ENCODE data around the gene C11orf52. TPM values are rescaled to one million over a fixed set of nuclear protein-coding genes. Genes with fewer than 3 reads are reported as not detected.

C11orf52 gene
- total and polyA plus RNA-seq, 2 of the 13 experiments (the other 11 are each of a cell fraction or from before 2014, with no cell fraction given) = 7.4 to 11.0 TPM

DNA sequence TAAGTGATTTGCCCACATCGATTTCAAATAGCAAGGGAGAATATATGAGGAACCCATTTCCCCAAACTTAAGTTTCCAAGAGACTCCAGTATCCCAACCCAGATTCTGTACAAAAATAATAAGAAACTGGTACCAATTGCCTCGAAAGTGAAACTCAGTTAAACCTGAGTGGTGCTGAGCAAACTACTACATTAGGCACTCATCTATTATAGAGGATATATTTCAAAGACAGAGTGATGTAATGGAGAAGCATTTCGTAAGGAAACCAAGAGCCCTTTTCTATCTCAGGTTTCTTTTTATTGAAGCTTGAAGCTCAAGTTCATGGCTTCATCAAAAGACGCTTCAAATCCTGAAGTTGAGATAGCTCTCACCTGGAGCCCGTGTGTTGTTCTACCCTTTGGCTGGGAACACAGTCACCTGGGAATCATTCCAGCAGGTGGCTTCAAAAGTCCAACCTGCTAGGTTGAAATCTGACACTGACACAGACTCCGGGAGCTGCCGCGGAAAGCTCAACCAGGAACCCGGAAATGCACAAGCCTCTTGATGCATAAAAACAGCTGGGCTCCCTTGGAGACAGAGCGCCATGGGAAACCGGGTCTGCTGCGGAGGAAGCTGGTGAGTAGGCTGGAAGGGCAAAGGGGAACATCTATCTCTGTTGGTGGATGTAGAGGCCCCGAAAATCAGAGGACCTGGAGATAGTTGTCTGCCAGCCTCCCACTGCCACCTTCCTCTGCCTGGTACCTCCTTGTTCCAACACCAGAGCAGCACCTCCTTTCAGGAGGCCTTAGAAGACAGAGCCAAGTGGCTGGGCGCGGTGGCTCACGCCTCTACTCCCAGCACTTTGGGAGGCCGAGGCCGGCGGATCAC, at the start of gene C11orf52 (continued):
- no peak for TF ChIP-seq REL (CRISPR knock-in tag; conservative IDR thresholded peaks at IDR 0.05)
- TF ChIP-seq LCORL (IDR thresholded peaks at IDR 0.05) = no peak
- peak; percentile 51 for TF ChIP-seq LCORL (CRISPR knock-in tag; IDR thresholded peaks at IDR 0.05)
- TF ChIP-seq ZNF746 (CRISPR knock-in tag; IDR thresholded peaks at IDR 0.05) = no peak
- no peak for TF ChIP-seq RFX5 (IDR thresholded peaks at IDR 0.05; ENCODE audit: low read depth, low read length)
- no peak for TF ChIP-seq ZNF3 (CRISPR knock-in tag; IDR thresholded peaks at IDR 0.05)
- 0 out of 2 replicates have a peak, but pooled peaks have one; percentile 32 for TF ChIP-seq MYPOP (CRISPR knock-in tag; IDR thresholded peaks at IDR 0.05)
- TF ChIP-seq ZNF709 (CRISPR knock-in tag; IDR thresholded peaks at IDR 0.05) = no peak
- TF ChIP-seq ZNF160 (CRISPR knock-in tag; IDR thresholded peaks at IDR 0.05) = no peak
- 0 out of 2 replicates have a peak, but pooled peaks have one; percentile 50 for TF ChIP-seq ZNF431 (CRISPR knock-in tag; IDR thresholded peaks at IDR 0.05; ENCODE audit: borderline replicate concordance, low read depth)
- peak; percentile 56; the same call in 1 of the 2 replicates for TF ChIP-seq IRF2 (CRISPR knock-in tag; IDR thresholded peaks at IDR 0.05)
- peak; percentile 86 for TF ChIP-seq KAT8 (CRISPR knock-in tag; IDR thresholded peaks at IDR 0.05)
- no peak for TF ChIP-seq ZNF441 (CRISPR knock-in tag; IDR thresholded peaks at IDR 0.05; ENCODE audit: borderline replicate concordance)
- TF ChIP-seq PLRG1 (conservative IDR thresholded peaks at IDR 0.05) = no peak
- no peak for TF ChIP-seq MAZ (IDR thresholded peaks at IDR 0.05; ENCODE audit: borderline replicate concordance, low read depth, low read length)
- TF ChIP-seq MAZ (CRISPR knock-in tag; IDR thresholded peaks at IDR 0.05; ENCODE audit: low read depth) = no peak
- no peak for TF ChIP-seq ZBTB21 (CRISPR knock-in tag; IDR thresholded peaks at IDR 0.05)
- TF ChIP-seq ZNF44 (CRISPR knock-in tag; IDR thresholded peaks at IDR 0.05) = no peak
- no peak for TF ChIP-seq ZNF512 (CRISPR knock-in tag; IDR thresholded peaks at IDR 0.05)
- no peak for TF ChIP-seq GPN1 (CRISPR knock-in tag; IDR thresholded peaks at IDR 0.05; ENCODE audit: borderline replicate concordance)
- no peak for TF ChIP-seq ZFP90 (CRISPR knock-in tag; IDR thresholded peaks at IDR 0.05; ENCODE audit: borderline replicate concordance)
